ENCODE results near the gene RARRES2. TPM values are rescaled to one million over a fixed set of nuclear protein-coding genes. Genes with fewer than 3 reads are reported as not detected.

The RARRES2 gene
- total RNA-seq, 1 experiment from 2014 or later, result 2.1 TPM

DNA sequence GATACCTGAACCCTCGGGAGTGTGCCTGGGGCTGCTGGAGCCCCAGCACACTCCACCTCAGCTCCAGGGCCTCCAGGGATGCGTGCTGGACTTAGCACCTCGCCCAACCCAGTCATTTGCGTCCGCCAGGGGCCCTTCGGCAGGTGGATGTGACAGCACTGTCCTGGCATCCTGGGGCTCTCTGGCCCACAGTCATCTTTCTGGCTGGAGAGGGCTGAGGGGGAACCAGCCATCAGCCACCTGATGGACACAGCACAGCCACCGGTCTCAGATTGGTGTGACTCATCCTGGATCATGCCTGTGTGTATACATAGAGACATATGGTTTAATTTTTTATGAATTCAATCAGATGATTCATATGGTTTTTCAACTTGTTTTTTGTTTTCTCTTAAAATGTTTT is 48.8 kb upstream of the RARRES2 start (continued):
- TF ChIP-seq, protein P1, sequence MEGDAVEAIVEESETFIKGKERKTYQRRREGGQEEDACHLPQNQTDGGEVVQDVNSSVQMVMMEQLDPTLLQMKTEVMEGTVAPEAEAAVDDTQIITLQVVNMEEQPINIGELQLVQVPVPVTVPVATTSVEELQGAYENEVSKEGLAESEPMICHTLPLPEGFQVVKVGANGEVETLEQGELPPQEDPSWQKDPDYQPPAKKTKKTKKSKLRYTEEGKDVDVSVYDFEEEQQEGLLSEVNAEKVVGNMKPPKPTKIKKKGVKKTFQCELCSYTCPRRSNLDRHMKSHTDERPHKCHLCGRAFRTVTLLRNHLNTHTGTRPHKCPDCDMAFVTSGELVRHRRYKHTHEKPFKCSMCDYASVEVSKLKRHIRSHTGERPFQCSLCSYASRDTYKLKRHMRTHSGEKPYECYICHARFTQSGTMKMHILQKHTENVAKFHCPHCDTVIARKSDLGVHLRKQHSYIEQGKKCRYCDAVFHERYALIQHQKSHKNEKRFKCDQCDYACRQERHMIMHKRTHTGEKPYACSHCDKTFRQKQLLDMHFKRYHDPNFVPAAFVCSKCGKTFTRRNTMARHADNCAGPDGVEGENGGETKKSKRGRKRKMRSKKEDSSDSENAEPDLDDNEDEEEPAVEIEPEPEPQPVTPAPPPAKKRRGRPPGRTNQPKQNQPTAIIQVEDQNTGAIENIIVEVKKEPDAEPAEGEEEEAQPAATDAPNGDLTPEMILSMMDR (IDR thresholded peaks at IDR 0.05 in 2 of 3, conservative IDR thresholded peaks at IDR 0.05 in 1 of 3; ENCODE audit: borderline replicate concordance in 1 of 3, insufficient read depth in 1 of 3, low read depth in 2 of 3, low read length in 2 of 3), result no peak
- TF ChIP-seq YY1 (IDR thresholded peaks at IDR 0.05; ENCODE audit: extremely low read depth, insufficient replicate concordance, low read depth, low read length) (no peak), EZH2 (IDR thresholded peaks at IDR 0.05) (no peak), SIN3A (IDR thresholded peaks at IDR 0.05; ENCODE audit: low read depth) (no peak), JUND (IDR thresholded peaks at IDR 0.05) (no peak), CEBPB (IDR thresholded peaks at IDR 0.05; ENCODE audit: low read depth) (no peak), FOSL1 (IDR thresholded peaks at IDR 0.05; ENCODE audit: low read depth) (no peak), CBX3 (IDR thresholded peaks at IDR 0.05; ENCODE audit: low read depth) (no peak), ZNF274 (IDR thresholded peaks at IDR 0.05; ENCODE audit: low read depth, low read length) (no peak)

- DNase-seq (ENCODE audit: low read depth, low spot score) (no peak), ATAC-seq (no peak)
- no peaks in the 10 kb centered on the region for H3K36me3 ChIP-seq (ENCODE audit: control insufficient read depth in 1 of 2, insufficient read depth in 2 of 2, low read length in 2 of 2)
- no peaks in the 10 kb centered on the region for H3K9me2 ChIP-seq (ENCODE audit: insufficient read depth)
- no peak overlapping the region for H3K4me2 ChIP-seq (ENCODE audit: low read length)
- no peak overlapping the region for H3K4me3 ChIP-seq (replicated peaks in 1 of 2; ENCODE audit: low read depth in 1 of 2, low read length in 2 of 2)
- H3K4me1 ChIP-seq (ENCODE audit: control insufficient read depth in 1 of 2, insufficient read depth in 2 of 2, low read length in 2 of 2), result no peaks in the 10 kb centered on the region
- H3K27me3 ChIP-seq (ENCODE audit: insufficient read depth, low read length), result no peaks in the 10 kb centered on the region
- no peaks in the 10 kb centered on the region; the same call in 1 of the 2 replicates for H3K79me2 ChIP-seq (ENCODE audit: insufficient read depth, low read length)
- ChIA-PET RAD21 (ENCODE audit: low non-redundant PET in 1 of 2, low total read pairs in 2 of 2, uncharacterized antibody in 2 of 2, unreplicated experiment in 2 of 2) (no interaction called here), CTCF (no interaction called here), POLR2A (no interaction called here)
- H2AFZ ChIP-seq (ENCODE audit: low read depth, low read length, poor library complexity, severe bottlenecking), result no peak overlapping the region
- no TSS peak for BruUV-seq (replicated peaks)
- intact Hi-C loops (cut with micrococcal nuclease), result no loop called here
- no peaks in the 10 kb centered on the region for H3K9me3 ChIP-seq (ENCODE audit: control insufficient read depth in 1 of 2, insufficient read depth in 1 of 2, low read depth in 1 of 2, low read length in 2 of 2)
- no peaks in the 10 kb centered on the region for H4K20me1 ChIP-seq (ENCODE audit: insufficient read depth)
- no peak overlapping the region for H3K9ac ChIP-seq (ENCODE audit: low read length)
- H3K27ac ChIP-seq (ENCODE audit: low read depth, low read length), result no peak overlapping the region
- TF ChIP-seq POLR2A (IDR thresholded peaks at IDR 0.05; ENCODE audit: borderline replicate concordance, extremely low read depth, insufficient read depth, insufficient read length), result no peak
- TF ChIP-seq EZH2phosphoT487 (IDR thresholded peaks at IDR 0.05; ENCODE audit: borderline replicate concordance), result no peak
These were observed 48.0 kb upstream of the RARRES2 start for GRCh38 chr7:150389532-150389816.

Measured in HCT116 (cell line).